ENCODE measurements around the gene DDN.
A peak's percentile ranks its signal among the peaks of the same experiment; 100 is the strongest.

DNA sequence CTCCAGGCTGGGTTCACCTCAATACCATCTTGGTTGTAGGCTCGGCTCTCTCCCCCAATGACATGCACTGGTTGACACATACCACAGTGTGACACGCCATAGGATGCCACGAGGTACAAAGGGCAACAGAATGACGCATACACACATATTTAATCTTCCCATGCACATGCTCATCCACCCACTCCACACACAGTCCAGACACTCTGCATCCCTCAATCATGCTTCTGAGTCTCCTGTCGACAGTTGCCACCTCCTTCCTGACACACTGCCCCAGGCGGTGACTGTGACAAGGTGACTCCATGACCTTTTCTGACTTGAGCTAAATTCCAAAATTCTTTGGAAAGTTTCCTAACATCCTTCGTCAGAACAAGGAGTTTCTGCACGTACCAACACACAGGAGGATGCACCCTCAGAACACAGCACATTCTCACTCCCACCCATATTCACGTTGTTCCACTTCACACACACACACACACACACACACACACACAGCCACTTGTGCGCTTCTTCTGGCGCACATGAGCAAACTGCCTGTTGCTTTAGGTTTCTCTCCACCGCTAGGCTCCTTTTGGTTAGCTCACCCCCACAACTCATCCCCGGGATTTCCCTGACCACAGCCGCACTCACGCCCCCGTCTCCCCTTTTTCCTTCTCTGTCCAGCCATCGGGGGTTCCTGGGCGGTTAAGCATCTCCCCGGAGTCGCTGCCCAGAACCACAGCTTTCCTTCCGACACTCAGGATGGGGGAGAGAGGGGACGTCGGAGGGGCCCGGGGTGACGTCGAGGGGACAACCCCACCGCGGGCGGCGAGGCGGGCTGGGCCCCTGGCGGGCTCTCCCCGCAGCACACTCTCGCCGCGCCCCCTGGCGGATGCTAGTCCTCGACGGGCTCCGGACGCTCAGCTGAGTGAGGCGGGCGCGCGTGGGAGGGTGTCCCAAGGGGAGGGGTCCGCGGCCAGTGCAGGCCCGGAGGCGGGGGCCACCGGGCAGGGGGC, 21.6 kb downstream of the DDN start:
- no peak for TF ChIP-seq POLR2A (IDR thresholded peaks at IDR 0.05)
- TF ChIP-seq, protein P1, sequence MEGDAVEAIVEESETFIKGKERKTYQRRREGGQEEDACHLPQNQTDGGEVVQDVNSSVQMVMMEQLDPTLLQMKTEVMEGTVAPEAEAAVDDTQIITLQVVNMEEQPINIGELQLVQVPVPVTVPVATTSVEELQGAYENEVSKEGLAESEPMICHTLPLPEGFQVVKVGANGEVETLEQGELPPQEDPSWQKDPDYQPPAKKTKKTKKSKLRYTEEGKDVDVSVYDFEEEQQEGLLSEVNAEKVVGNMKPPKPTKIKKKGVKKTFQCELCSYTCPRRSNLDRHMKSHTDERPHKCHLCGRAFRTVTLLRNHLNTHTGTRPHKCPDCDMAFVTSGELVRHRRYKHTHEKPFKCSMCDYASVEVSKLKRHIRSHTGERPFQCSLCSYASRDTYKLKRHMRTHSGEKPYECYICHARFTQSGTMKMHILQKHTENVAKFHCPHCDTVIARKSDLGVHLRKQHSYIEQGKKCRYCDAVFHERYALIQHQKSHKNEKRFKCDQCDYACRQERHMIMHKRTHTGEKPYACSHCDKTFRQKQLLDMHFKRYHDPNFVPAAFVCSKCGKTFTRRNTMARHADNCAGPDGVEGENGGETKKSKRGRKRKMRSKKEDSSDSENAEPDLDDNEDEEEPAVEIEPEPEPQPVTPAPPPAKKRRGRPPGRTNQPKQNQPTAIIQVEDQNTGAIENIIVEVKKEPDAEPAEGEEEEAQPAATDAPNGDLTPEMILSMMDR (IDR thresholded peaks at IDR 0.05 in 4 of 5, conservative IDR thresholded peaks at IDR 0.05 in 1 of 5) = peak; percentile 53 to 75 (median 62)

All from gastrocnemius medialis (tissue), 4 donors.